ENCODE measurements around the gene TM9SF4.
A peak's percentile ranks its signal among the peaks of the same experiment; 100 is the strongest.
"Not testable (repeated sequence)": the region's sequence is repeated elsewhere in the genome, so short reads cannot be mapped to it uniquely, and the experiment has no call there.

TM9SF4 gene

DNA sequence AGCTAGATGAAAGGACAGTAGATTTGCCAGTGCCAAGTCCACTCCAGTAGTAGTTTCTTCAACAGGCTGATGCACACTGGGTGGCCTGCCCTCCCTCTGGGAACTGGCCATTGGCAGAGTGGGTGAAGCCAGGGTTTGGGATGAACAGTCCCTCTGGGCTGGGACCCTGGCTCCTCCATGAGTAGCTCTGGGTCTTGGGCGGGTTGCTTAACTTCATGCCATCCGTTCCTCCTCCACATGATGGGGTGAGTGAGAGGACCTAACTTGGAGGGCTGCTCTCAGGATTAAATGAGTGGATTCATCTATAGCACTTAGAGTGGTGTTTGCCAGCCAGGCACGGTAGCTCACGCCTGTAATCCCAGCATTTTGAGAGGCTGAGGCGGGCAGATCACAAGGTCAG, 50.8 kb downstream of the TM9SF4 start:
- DNase-seq: no peak

DNA sequence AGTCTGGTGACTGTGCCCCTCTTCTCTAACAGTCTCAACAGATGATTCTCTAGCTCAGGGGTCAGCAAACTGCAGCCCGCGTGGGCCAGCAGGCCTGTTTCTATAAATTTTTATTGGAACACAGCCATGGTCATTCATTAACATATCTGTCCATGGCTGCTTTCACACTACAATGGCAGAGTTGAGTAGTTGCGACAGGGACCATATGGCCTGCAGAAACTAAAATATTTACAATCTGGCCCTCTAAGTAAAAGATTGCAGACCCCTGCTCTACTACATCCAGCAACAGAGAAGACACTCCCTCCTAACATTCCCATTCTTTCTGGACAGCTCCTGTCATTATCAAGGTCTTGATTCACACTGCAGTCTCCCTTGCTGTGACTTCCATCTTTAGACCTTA, 52.8 kb downstream of the TM9SF4 start:
- no peak for DNase-seq

DNA sequence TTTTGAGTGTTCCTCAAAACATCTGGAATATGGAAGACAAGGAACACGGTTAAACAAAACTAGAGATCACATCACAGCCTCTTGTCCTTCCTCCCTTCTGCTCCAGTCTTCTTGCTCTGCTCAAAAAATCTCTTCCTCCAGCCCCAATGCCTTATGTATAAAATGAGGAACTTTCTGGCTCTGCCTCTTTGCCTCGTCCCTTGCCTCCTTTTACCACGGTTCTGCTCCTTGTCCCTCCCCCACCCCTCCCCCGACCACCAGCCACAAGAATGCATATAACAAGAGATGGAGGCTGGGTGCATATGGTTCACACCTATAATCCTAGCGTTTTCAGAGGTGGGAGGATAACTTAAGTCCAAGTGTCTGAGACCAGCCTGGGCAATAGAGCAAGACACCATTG, 54.4 kb downstream of the TM9SF4 start:
- no peak for DNase-seq

DNA sequence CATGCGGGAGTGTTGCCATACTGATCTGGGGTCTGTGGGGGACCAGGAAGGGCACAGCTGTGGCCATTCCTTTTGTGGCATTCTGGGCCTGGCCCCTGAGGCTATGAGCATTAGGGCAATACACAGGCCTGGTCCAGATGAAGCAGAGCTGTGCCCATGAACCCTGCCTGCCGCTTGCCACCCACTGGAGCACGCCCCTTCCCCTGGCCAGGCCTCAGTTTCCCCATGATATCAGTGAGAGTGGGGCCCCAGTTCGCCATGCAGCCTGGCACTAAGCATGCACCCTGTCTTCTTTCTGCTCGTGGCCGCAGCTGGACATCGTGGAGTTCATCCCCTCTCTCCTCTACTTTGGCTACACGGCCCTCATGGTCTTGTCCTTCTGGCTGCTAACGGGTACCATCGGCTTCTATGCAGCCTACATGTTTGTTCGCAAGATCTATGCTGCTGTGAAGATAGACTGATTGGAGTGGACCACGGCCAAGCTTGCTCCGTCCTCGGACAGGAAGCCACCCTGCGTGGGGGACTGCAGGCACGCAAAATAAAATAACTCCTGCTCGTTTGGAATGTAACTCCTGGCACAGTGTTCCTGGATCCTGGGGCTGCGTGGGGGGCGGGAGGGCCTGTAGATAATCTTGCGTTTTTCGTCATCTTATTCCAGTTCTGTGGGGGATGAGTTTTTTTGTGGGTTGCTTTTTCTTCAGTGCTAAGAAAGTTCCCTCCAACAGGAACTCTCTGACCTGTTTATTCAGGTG, 55.6 kb downstream of the TM9SF4 start:
- DNase-seq: no peak

DNA sequence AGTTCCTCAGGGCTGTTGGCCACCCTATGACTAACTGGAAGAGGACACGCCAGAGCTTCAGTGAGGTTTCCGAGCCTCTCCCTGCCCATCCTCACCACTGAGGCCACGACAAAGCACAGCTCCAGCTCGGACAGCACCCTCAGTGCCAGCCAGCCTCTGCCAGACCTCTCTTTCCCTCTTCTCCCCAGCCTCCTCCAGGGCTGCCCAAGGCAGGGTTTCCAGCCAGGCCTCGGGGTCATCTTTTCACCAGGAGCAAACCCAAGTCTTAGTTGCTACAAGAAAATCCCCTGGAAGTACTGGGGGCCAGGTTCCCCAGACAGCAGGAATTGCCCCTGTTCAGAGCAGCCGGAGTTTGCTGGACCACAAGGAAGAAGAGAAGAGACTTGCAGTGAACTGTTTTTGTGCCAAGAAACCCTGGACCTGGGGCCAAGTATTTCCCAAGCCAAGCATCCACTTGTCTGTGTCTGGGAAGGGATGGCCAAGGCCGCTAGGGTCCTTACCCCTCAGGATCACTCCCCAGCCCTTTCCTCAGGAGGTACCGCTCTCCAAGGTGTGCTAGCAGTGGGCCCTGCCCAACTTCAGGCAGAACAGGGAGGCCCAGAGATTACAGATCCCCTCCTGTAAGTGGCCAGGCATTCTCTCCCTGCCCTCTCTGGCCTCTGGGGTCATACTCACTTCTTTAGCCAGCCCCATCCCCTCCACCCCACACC, 56.5 kb downstream of the TM9SF4 start:
- DNase-seq: no peak

DNA sequence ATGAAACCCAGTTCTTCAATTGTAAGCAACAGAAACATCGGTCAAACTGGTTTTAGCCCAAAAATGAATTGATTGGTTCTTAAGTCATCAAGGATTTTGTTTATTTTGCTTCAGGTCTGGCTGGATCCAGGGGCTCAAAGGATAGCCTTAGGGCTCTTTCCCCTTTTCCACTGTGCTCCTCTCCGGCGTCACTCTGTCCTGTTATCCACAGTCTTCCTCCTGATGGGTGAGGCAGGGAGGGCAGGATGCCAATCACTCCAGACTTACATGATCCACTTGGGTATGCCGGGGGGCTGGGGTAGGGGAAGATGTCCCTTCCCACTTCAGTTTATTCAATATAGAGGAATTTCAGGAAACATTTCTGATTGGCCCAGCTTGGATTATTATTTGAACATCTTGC, 58.0 kb downstream of the TM9SF4 start:
- DNase-seq: no peak

DNA sequence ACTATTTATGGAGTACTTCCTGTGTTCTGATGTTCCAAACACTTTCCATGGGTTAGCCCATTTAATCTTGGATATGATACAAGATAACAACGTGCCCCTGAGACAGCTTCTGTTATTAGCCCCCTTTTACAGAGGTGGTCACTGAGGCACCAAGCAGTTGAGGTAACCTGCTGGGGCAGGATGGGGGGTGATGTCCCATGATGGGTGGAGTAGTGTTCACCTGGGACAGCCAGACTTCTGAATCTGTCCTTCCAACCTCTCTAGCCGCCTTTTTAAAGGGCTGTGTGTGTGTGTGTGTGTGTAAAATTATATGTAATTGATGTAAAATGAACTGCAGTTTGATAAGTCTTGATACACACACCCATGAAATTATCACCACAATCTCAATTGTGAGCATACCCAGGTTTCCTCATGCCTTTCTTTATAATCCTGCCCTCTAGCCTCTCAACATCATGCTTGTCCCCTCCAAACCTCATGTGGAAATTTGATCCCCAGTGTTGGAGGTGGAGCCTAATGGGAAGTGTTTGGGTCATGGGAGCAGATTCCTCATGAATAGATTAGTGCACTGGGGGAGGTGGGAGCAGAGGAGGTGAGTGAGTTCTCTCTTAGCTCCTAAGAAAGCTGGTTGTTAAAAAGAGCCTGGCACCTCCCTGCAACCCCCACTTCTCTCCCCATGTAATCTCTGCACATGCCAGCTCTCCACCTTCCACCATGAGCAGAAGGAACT, 58.8 kb downstream of the TM9SF4 start:
- DNase-seq: no peak

DNA sequence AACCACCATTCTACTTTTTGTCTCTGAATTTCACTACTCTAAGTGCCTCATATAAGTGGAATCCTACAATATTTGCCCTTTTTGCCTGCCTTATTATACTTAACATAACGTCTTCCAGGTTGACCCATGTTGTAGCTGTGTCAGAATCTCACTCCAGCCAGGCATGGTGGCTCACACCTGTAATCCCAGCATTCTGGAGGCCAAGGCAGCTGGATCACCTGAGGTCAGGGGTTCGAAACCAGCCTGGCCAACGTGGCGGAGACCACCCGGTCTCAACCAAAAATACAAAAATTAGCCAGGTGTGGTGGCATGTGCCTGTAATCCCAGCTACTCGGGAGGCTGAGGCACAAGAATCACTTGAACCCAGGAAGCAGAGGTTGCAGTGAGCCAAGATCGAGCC, 68.2 kb downstream of the TM9SF4 start:
- not testable (repeated sequence) for DNase-seq

DNA sequence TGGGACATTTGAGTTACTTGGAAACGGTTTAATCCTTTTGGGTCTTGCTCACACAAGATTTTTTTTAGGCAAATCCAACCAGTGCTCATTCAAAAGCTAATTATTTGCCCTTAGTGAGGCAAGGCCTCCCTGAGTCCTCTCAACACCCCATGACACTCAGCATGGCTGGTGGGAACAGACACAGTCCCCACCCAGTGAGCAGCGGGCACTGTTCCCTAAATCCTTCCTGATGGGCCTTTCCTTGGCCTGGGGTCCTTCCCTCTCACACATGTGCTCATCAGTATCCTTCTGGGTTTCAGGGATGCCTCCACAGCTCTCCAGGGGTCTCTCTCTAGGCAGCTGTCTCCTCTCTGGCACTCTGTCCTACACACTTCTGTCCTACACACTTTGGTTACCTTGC, 70.0 kb downstream of the TM9SF4 start:
- no peak for DNase-seq

DNA sequence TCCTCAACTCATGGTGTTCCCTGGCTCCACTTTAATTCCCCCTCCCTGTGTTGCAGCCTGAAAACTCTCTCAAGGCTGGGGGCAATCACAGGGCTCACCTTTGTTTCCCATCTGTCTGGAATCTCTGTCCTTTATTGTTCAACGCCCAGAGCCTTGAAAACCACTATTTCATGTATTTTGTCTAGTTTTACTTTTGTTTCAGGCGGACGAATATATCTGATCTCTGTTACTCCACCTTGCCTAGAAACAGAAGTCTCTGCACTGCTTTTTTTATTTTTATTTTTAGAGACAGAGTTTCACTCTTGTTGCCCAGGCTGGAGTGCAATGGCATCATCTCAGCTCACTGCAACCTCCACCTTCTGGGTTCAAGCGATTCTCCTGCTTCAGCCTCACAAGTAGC, 70.4 kb downstream of the TM9SF4 start:
- DNase-seq: no peak

DNA sequence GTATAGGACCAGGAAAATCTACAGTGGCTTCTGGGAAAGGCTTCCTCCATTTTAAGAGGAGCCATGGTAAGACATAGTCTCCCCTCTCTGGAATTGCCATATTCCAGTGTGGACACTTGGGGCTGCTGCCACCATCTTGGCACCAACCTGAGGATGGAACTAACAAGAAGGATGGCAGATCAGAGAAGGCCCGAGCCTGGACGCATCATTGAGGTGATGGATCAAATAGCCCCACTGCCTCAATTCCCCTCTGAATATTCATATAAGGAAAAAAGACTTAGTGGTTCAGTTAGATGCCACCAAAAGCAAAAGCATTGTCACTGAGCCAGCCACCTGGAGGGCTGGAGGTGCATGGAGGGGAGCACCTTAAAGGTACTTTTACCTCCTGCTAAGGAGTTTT, 72.1 kb downstream of the TM9SF4 start:
- DNase-seq: no peak

DNA sequence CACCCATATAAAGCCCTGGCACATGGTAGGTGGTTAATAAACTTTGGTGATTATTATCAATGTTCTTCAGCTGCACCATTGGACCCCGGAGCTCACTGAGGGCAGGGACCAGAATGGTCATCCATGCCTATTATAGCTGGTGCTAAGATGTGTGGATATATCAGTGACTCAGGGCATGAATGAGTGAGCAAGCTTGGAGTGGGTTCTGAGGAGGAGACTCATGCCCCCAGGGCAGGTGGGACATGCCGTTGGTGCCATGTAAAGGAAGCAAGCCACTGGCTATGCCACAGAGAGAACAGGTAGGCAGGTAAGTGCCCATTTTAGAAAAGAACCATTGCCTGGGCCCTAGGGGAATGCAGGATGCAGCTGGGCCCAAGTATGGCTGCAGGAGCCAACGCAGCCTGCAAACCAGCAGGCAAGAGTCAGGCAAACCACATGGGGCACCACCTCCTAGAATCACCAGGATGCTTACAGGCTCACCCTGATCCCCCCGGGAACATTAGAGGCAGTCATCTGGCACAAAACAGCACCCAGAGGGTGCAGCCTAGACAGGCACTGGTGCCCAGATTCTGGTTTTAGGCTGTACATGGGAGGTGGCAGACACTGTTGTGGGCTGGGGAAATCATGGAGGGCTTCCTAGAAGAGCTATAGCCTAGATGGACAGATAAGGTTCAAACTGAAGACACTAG, 74.6 kb downstream of the TM9SF4 start:
- no peak for DNase-seq

DNA sequence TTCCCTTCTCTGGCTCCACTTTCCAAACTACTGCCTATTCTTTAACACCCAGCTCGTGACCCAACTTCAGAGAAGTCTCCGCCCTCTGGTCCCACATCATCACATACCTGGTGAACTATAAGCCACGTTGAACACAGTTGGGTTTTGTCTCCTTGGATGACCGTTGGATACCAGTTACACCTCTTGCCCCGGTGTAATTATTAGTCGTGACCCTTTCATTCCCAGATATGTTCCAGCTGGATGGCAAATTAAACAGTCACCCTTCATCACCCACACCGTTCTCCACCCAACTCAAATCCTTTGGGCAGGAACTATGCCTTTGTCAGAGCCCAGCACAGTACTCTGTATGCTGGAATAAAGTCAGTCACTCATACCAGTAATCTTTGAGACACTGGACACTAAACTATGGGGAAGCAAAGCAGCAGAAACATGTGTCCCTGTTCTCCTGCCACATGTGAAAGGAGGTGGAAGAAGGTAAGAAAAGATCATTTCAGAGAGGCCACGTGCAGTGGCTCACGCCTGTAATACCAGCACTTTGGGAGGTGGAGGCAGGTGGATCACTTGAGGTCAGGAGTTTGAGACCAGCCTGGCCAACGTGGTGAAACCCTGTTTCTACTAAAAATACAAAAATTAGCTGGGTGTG, 75.6 kb downstream of the TM9SF4 start:
- DNase-seq: no peak

DNA sequence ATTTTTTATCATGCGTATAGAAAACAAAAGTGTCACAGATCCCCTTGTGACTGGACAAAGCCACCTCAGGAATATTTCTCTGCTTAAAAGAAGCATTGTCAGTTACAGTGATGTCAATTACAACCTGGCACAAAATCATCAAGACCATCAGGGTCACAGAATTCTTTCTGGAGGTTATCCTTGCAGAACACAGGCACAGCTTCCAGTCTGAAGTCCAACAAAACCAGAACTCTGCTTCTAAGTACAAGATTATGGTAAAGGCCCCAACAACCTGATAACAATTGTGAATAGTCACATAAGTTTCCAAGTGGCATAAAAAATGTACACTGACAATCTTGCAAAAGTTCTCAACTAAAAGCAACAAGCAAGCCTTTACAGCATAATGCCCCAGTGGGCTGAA, 77.0 kb downstream of the TM9SF4 start:
- no peak for DNase-seq

DNA sequence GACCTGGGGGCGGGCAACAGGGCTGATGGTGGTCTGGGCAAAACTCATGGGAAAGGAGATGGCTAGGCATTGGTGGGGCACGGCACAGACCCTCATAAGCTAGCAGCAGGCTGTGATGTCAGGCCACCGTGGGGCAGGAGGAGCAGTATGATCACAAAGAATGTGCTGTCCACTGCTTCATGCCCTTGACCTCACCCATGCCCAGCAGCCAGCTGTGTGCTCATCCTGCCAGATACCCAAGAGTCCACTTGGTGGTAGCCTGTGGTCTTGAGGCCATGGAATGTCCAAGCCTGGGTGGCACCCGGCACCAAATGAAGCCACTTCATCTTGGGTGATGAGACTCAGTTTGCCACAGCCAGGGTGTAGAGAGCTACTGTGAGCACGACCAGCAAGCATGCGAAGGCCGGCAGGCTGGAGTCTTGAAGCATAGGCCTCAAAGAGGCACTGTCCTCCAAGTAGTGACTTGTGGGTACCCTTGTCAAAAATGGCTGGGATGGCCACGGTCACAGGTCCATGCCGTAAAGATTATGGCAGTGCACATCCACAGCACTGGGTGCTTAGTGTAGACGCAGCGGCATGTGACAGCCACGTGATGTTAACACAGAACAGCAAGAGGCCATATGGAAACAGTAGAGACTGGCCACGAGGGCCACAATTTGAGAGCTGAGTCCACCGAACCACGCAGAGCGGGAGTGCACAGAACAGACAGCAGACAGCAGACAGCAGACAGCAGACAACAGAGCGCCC, 79.0 kb downstream of the TM9SF4 start:
- no peak for DNase-seq

DNA sequence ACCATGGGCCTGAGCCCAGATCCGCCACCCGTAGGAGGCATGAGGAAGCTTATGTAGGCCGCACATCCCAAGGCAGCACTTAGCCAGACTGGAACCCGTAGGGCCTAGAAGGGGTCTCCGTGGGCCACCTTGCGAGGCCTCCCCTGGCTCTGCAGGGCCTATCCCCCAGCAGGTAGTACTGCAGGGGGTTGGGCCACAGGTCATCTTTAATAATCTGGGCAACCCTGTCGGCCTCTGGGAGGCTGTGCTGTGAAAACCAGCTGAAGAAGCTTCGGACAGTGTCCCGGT, 79.6 kb downstream of the TM9SF4 start:
- DNase-seq: no peak

DNA sequence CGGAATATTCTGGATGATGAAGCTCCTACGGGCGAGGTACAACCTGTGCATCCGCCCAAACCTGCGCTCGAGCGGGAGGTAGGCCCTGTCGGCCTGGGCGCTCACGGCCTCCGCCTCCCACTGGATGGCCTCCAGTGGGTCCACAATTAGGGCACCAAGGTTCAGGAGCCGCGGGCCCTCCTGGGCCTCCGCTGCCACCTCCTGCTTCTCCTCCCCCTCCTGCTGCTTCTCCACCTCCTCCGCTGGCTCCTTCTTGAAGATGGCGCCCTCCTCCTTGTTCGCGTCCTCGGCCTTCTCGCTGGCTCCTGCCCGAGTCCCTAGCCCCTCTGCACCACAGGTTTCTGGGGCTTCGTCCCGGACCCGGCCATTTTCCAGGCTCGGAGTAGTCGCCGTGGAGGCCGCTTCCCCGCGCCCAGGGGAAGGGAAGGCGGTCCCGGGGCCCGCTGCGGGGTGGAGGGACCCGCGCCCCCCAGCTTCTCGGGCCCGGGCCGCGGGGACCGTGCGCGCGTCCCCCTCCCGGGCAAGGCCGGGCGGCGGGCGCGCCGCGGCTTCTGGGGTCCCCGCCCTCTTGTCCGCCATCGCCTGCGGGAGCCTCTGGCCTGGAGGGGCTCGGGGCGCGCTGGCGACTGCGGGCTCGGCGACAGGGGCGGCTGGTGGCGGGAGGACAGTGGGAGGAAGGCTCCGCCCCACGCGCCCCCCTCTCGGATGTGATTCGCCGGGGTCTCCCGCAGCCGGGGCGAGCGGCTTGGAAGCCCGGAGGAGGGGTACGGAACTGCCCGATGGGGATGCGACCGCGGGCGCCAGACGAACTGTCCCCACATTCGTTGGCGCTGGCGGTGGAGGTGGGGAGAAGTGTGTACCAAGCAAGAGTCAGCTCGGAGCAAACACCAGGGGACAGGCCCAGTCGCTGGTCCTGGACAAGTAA, 80.4 kb downstream of the TM9SF4 start:
- DNase-seq: peak; percentile 35 to 37

DNA sequence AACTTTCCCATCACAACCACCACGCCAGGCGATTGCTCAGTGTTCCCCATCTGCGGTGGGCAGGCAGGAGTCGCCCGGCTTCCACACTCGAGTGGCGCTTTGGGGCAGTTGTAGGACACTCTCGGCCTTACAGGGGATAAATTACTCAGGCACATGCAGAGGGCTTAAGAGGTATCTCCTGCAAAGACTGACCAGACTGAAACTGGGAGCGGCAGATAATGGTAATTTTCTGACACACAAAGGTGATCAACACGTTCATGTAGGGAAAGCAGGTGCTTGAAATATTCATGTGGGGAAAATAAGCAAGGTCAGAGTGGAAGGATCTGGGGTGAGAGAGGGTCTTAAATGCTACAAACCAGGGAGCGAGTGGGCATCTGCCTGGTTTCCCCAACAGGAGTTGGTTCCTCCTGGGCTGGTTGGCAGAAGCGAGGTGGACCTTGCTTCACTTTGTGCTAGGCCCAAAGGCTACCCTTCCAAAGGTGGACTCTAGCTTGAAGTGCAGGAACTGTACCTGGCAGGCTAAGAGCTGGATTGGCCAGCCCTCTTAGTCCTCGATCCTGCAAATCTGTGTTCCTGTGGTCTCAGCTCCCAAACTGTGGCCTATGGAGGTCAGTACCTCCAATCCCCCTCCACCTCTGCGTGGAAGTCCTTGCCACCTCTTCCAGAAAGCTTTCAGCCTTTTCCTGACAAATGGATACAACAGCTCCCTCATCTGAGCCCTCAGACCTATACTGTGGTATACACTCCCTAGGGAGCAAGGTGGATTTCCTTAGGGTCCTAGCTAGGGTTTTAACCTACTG, 81.3 kb downstream of the TM9SF4 start:
- no peak for DNase-seq

DNA sequence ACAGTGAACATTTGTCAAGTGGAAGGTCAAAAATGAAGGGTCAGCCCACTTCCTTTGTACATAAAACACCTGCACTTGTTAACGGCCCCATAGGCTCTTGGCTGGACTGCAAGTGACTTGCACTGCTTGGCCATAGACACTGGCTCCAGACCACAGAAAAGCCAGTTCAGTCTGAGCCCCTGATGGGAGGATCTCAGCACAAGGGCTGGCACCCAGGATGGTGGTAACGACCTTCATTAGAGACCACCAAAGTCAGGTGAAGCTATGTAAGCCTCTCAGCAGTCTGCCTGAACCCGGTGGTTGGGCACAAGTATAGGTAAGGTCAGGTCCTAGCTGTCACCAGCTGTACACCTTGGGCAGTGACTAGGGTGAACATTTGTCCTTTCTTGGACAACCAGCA, 81.9 kb downstream of the TM9SF4 start:
- DNase-seq: no peak

DNA sequence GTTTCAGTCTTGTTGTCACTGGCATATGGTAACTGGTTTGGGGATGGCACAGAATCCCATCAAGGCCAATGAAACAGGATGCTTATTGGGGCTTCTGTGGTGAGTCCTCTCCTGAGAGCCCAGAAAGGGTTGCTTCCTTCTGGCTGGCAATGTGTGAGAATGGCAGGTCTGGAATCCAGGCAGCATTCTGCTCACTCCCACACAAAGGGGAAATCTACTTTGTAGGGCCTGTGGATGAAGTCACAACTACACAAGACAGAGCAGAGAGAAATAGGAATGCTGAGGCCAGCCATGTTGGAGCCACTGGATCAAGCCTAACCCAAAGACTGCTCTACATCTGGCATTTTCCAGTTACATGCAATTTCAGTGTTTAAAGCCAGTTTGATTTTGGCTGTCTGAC, 82.4 kb downstream of the TM9SF4 start:
- no peak for DNase-seq

Data from activated CD4-positive, alpha-beta T cell treated with anti-CD3 and anti-CD28 coated beads for 4 hours (primary cell).